GM12864 (cell line): Measurements from ENCODE around the gene GPR45.
A peak's percentile ranks its signal among the peaks of the same experiment; 100 is the strongest.

Source experiments
- DNase-seq: peaks from one replicate; pipeline ENCODE4 v3.0.0-alpha.2; 2011; ENCODE audit warnings: low read depth
- H3K4me3 ChIP-seq: 2 replicates; pipeline ENCODE4 v1.5.1; 2011; ENCODE audit warnings: mild to moderate bottlenecking, low read depth, low read length, control low read depth
- CTCF ChIP-seq: IDR thresholded peaks from 2 replicates; pipeline ENCODE4 v1.5.1; 2011; ENCODE audit warnings: low read depth, mild to moderate bottlenecking, moderate library complexity, low read length, control low read depth, inconsistent platforms; ENCODE audit errors: missing control alignments

Gene GPR45

GRCh38 chr2:105231232-105231619 lies 10.3 kb upstream of the GPR45 start:
- no peak for DNase-seq
- no peak for TF ChIP-seq CTCF
- no peak overlapping the region for H3K4me3 ChIP-seq

- TF ChIP-seq CTCF = peak; percentile 67
- DNase-seq = peak; percentile 29
- no peak overlapping the region for H3K4me3 ChIP-seq
Observed at GRCh38 chr2:105235388-105236059, 6.0 kb upstream of the GPR45 start.

- no peak for TF ChIP-seq CTCF
- DNase-seq = no peak
Observed at GRCh38 chr2:105236060-105236424, 5.5 kb upstream of the GPR45 start.

GRCh38 chr2:105237045-105237765 lies 4.3 kb upstream of the GPR45 start:
- DNase-seq = no peak
- no peak overlapping the region for H3K4me3 ChIP-seq
- no peak for TF ChIP-seq CTCF

More at GRCh38 chr2:105236060-105236424, 5.5 kb upstream of the GPR45 start:
- H3K4me3 ChIP-seq = no peak overlapping the region

GRCh38 chr2:105238664-105239240 lies 2.8 kb upstream of the GPR45 start:
- no peak for TF ChIP-seq CTCF
- no peak for DNase-seq
- no peak overlapping the region for H3K4me3 ChIP-seq

- no peak for TF ChIP-seq CTCF
- no peak overlapping the region for H3K4me3 ChIP-seq
- DNase-seq = no peak
Observed at GRCh38 chr2:105239924-105240323, 1.6 kb upstream of the GPR45 start.
